ENCODE data around the gene GBX1.

- TF ChIP-seq CTCF (IDR thresholded peaks at IDR 0.05) (no peak), EP300 (IDR thresholded peaks at IDR 0.05) (no peak), POLR2A (IDR thresholded peaks at IDR 0.05; ENCODE audit: low read depth) (no peak)
Measured at GRCh38 chr7:151121380-151122170, 45.9 kb downstream of the GBX1 start.

Measured in esophagus muscularis mucosa (tissue), 4 donors.